ENCODE measurements around the gene CADPS2.

- TF ChIP-seq, protein P1, sequence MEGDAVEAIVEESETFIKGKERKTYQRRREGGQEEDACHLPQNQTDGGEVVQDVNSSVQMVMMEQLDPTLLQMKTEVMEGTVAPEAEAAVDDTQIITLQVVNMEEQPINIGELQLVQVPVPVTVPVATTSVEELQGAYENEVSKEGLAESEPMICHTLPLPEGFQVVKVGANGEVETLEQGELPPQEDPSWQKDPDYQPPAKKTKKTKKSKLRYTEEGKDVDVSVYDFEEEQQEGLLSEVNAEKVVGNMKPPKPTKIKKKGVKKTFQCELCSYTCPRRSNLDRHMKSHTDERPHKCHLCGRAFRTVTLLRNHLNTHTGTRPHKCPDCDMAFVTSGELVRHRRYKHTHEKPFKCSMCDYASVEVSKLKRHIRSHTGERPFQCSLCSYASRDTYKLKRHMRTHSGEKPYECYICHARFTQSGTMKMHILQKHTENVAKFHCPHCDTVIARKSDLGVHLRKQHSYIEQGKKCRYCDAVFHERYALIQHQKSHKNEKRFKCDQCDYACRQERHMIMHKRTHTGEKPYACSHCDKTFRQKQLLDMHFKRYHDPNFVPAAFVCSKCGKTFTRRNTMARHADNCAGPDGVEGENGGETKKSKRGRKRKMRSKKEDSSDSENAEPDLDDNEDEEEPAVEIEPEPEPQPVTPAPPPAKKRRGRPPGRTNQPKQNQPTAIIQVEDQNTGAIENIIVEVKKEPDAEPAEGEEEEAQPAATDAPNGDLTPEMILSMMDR (conservative IDR thresholded peaks at IDR 0.05; ENCODE audit: low read length): no peak
- TF ChIP-seq EZH2phosphoT487 (IDR thresholded peaks at IDR 0.05; ENCODE audit: borderline replicate concordance, low read depth, low read length): no peak
These were observed 194.6 kb downstream of the CADPS2 start for GRCh38 chr7:122691569-122692235.
